HCEC 1CT (cell line): ENCODE results near the gene SMARCA2.

Source experiments
- DNase-seq: peaks from one replicate; pipeline ENCODE4 v3.0.0-alpha.2; 2017

The SMARCA2 gene

DNA sequence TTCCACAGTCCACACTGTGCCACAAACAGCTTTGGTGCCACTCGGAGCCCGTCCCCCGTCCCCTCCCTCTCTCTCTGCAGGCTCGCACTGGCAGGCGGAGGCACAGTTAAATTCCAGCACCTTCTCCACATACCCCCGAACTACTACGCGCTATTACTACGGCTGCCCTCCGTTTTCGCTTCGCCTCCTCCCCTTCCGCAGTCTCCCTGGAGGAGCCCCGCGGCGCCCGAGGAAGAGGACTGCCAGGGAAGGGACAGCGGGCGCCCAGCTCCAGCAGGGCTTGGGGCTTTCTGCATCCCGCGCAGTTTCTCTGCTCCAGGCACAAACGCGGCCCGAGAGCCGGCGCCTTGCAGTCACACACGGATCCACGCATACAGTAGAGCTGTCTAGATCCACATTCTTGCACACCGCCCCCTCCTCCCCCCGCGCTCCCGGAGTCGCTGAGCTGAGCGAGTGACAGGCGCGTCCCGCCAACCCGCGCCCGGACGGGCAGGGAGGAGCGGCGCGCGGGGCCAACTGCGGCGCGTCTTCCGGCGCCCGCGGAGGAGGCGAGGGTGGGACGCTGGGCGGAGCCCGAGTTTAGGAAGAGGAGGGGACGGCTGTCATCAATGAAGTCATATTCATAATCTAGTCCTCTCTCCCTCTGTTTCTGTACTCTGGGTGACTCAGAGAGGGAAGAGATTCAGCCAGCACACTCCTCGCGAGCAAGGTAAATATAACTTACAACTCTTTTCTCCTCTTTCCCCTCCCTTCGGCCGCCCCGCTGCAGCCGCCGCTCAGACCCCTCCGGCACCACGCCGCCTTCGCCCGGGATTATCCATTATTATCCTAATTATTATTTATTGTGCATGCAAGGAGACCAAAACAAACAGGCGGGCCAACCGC, at the start of gene SMARCA2:
TSS of gene SMARCA2 (plus strand) at position 652 of the 885 bp plus-strand sequence. CDS start 13,676 bp downstream, outside the sequence.
- peak; percentile 97 for DNase-seq

GRCh38 chr9:1966725-1967366, 48.3 kb upstream of the SMARCA2 start:
- no peak for DNase-seq

DNA sequence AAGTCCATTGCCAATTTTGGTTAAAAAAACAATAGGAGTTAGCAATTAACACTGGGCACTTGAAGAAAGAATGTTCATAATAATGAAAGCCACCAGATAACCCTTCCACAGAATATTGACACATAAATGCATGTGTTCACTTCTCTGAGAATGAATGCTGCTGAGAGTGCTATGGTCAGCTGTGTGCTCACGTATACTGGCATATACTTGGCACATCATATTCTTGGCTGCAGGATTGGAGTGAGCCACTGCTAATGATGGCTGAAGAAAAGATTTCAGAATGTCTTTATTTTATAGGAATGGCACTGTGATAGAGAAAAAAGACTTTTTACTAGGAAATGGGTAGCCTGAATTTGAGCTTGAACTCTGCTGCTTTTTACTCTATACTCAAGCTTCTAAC, 46.0 kb upstream of the SMARCA2 start:
- DNase-seq = no peak

GRCh38 chr9:1969898-1970297, 45.2 kb upstream of the SMARCA2 start:
- DNase-seq = no peak

GRCh38 chr9:1972672-1973071, 42.5 kb upstream of the SMARCA2 start:
- DNase-seq = no peak

DNA sequence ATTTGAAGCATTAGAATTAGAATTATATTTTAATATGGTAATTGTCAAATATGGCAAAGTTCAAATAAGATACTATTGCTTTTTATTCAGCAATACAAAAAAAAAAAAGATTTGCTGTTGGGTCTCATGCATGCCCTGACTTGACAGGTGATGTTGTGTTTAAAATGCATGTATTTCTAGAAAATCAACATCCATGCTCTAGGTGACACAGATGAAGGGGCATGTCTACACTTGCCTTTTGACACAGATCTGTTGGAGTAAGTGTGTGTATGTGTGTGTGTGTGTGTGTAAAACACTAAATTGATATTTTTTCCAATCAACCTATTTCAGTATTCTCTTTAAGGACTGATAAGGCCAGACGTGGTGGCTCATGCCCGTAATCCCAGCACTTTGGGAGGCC, 38.1 kb upstream of the SMARCA2 start:
- DNase-seq = no peak

- DNase-seq = peak; percentile 77
Observed at GRCh38 chr9:1978941-1979340, 36.2 kb upstream of the SMARCA2 start.

DNA sequence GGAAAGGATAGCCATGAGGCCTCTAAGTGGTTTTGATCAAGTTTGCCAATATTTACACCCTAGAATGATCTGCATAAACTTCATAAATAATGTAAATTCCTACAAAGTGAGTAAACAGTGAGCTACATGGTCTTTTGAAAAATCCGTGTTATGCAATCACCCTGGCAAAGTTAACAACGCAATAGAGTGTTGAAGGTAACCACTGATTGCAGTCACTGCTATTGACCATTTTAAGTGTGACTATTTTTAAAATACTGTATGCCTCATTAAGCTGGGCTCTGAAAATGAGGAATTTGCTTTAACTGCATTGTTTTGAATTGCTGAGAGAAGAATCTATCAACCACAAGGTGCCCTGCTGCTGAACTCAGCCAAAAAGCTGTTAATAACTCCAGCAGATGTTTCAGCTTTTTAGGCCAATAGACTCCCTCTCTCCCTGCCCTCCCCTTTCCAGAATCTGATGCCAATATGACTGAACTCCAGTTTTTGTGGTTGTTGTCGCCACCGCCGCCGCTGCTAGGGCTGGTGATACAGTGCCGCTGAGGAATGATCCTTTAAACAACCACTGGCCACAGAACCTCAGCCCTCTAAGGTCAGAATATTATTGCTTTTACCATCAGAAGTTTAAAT, 35.3 kb upstream of the SMARCA2 start:
- DNase-seq = peak; percentile 84

- no peak for DNase-seq
Observed at GRCh38 chr9:1980387-1980786, 34.8 kb upstream of the SMARCA2 start.

GRCh38 chr9:1982074-1982473, 33.1 kb upstream of the SMARCA2 start:
- no peak for DNase-seq

GRCh38 chr9:1986341-1986740, 28.8 kb upstream of the SMARCA2 start:
- no peak for DNase-seq

- no peak for DNase-seq
Observed at GRCh38 chr9:1989500-1989899, 25.6 kb upstream of the SMARCA2 start.

GRCh38 chr9:1994180-1994579, 21.0 kb upstream of the SMARCA2 start:
- no peak for DNase-seq

- DNase-seq = no peak
Observed at GRCh38 chr9:1995084-1995483, 20.1 kb upstream of the SMARCA2 start.

DNA sequence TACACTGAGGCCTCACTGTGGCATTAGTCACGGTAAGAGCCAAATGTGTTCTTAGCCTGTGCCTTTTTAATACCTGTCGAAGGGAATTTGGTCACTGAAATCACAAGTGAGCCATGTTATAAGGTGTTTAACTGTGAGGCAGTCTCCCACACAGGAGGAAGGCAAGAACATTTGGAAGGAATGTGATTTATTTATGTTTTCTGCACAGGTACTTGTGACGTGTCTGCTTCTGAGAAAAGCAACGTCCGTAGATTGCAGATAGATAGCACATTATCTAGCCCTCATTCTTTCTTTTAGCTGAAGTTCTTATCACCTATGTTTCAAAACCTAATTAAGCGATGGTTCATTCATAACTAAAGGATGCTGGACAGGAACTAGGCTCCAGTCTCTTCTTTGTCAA, 19.0 kb upstream of the SMARCA2 start:
- no peak for DNase-seq

- DNase-seq = no peak
Observed at GRCh38 chr9:1997646-1998045, 17.5 kb upstream of the SMARCA2 start.

GRCh38 chr9:1998111-1998510, 17.0 kb upstream of the SMARCA2 start:
- no peak for DNase-seq

- no peak for DNase-seq
Observed at GRCh38 chr9:2000314-2000713, 14.8 kb upstream of the SMARCA2 start.

DNA sequence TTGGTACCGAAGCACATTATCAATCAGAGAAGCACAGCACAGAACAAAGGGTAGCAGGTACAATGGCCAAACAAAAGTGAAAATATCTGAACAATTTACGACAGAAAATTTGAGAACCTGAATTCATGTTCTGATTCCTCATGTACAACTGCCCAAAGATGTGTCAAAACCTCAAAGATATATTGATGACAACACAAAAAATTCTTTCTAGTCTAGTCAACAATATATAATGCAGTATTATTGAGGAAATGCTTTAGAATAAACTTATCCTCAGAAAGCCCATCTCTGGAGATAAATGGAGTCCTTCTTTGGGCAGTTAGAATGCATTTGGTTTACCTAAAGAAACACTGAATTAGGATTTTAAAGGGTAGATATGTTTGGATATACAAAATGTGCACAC, 6.8 kb upstream of the SMARCA2 start:
- no peak for DNase-seq

DNA sequence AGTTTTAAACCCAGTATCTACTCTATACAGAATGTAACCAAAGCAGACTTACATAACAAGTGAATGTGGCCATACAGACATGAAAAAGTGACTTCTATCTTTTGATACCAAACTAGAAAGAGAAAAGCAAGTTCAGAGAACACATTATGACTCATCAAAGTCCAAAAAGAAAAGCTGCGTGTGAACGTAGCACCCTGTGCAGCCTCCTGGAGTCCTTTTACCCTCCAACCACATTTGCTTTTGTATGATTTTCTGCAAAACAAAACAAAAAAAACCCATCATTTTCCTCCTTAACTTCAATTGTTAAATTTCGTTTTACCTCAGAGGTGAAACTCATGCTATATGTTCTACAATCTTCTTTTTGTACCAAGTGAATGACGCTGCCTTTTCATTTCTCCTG, 2.8 kb upstream of the SMARCA2 start:
- no peak for DNase-seq

DNA sequence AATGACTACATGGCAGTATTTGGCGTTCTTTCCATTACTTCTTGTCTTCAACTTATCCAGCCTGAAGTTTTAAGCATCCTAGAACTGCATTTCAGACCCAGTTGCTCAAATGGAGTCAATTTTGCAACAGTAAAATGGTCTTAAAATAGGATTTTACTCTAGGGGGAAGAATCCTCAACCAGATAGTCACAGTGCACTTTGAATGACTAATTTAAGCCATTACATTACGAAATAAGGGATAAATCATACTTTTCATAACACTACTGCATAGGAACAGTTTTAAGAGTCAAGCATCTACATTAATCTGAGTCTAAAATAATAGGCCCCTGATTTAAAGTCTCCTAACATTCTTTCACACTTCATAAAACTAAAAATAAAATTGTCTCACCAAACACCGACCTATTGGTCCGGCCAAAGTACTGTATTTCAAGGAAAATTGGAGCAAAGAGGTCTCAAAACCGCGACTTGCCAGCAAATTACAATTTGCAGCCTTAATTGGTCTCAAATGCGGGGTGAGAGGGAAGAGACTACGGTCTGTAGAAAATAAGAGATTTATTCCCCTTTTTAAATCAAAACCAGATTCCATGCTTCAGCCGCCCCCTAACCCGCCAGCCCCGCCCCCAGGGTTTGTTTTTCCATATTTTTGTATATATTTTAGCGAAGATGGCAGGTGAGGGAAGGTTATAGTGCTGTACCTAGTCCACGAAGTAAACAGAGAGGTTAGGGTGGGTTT, 1.2 kb upstream of the SMARCA2 start:
- peak; percentile 77 for DNase-seq

GRCh38 chr9:2015581-2016407, 647 bp downstream of the SMARCA2 start:
- peak; percentile 43 for DNase-seq
